Cerebellar cortex (tissue), 1 donor: ENCODE data around the gene NXNL1.
"Not testable (repeated sequence)": the region's sequence is repeated elsewhere in the genome, so short reads cannot be mapped to it uniquely, and the experiment has no call there.

ENCODE experiments used
- DNase-seq: peaks from one replicate; pipeline ENCODE4 v3.0.0-alpha.2; 2015; ENCODE audit warnings: low spot score

NXNL1 gene, protein sequence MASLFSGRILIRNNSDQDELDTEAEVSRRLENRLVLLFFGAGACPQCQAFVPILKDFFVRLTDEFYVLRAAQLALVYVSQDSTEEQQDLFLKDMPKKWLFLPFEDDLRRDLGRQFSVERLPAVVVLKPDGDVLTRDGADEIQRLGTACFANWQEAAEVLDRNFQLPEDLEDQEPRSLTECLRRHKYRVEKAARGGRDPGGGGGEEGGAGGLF

DNA sequence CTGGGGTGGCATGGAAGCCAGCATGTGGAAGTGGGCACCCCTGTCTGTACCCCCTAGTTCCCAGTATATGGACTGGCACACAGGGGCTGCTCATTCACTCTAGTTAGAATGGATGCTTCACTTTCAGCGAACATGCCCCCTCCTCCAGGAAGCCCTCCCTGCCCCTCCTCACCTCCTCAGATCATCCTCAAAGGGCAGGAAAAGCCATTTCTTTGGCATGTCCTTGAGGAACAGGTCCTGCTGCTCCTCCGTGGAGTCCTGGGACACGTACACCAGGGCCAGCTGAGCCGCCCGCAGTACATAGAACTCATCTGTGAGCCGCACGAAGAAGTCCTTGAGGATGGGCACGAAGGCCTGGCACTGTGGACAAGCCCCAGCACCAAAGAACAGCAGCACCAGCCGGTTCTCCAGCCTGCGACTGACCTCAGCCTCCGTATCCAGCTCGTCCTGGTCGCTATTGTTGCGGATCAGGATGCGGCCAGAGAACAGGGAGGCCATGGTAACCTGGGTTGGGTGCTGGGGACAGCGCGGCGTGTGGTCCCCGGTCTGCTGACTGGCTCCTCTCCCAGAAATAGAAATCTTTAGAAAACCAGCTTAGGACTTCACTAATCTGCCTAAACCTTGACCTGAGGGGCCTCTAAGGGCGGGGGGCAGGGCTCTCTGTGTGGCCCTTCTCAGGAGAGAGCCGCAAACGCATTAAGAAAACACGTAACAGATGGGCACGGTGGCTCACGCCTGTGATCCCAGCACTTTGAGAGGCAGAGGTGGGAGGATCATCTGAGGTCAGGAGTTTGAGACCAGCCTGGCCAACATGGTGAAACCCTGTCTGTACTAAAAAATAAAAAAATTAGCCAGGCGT lies at the start of gene NXNL1:
TSS of gene NXNL1 (minus strand) at position 555 of the 859 bp plus-strand sequence. CDS start at position 498, 57 bp downstream.
- DNase-seq, result no peak

GRCh38 chr19:17508558-17508933 lies 47.8 kb upstream of the NXNL1 start:
- not testable (repeated sequence) for DNase-seq

- DNase-seq, result no peak
Observed at GRCh38 chr19:17506745-17507144, 46.0 kb upstream of the NXNL1 start.

- no peak for DNase-seq
Observed at GRCh38 chr19:17505223-17505622, 44.5 kb upstream of the NXNL1 start.

- DNase-seq, result no peak
Observed at GRCh38 chr19:17504456-17504855, 43.7 kb upstream of the NXNL1 start.

- DNase-seq, result no peak
Observed at GRCh38 chr19:17504030-17504429, 43.3 kb upstream of the NXNL1 start.

DNA sequence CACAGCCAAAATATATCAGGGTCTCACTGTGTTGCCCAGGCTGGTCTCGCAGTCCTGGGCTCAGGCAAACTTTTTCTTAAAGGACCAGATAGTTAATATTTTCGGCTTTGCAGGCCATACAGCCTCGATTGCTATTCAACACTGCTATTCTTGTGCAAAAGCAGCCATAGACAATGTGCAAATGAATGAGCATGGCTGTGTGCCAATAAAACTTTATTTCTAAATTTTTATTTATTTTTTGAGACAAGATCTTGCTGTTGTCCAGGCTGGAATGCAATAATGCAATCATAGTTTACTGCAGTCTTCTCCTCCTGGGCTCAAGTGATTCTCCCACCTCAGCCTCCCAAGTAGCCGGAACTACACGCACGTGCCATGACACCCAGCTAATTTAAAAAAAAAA lies 42.5 kb upstream of the NXNL1 start:
- DNase-seq, result no peak

GRCh38 chr19:17500447-17501198 lies 39.9 kb upstream of the NXNL1 start:
- no peak for DNase-seq

- peak; percentile 24 for DNase-seq
Observed at GRCh38 chr19:17499648-17500446, 39.1 kb upstream of the NXNL1 start.

- DNase-seq, result peak; percentile 57
Observed at GRCh38 chr19:17499025-17499424, 38.3 kb upstream of the NXNL1 start.

- no peak for DNase-seq
Observed at GRCh38 chr19:17497149-17497798, 36.5 kb upstream of the NXNL1 start.

DNA sequence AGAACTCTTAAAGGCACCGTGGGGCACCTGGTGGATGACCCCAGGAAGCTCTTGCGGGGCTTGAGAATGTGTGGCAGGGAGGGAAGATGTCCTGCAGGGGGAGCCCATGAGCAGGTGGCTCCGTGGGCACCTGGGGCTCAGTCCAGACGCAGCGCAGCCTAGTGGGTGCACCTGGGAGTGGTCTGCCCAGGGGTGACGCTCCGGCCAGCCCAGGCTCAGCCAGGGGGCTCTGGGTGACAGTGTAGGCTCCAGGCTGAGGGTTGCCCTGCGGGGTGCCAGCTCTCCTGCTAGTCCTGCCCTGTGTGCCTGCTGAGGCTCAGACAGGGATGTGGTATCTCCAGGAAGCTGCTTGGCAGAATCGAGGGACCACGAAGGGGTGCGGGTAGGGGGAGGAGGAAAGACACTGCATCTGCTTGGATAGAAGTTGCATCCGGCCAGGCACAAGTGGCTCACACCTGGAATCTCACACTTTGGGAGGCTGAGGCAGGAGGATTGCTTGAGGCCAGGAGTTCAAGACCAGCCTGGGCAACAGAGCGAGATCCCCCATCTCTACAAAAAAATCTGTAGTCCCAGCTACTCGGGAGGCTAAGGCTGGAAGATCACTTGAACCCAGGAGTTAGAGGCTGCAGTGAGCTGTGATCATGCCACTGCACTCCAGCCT lies 35.7 kb upstream of the NXNL1 start:
- DNase-seq, result peak; percentile 64

GRCh38 chr19:17495639-17496296 lies 35.0 kb upstream of the NXNL1 start:
- DNase-seq, result no peak

DNA sequence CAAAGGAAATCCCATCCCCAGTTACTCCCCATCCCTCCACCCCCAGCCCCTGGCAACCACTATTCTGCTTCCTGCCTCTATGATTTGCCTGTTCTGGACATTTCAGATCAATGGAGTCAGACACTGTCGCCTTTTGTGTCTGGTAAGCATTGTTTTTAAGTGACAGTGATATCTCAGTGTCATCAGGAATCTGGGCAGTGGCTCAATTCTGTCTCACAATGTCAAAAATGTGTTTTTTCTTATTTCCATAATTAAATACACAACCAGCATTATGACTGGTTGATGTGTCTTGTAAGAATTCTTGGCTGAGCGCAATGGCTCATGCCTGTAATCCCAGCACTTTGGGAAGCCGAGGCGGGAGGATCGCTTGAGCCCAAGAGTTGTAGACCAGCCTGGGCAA lies 30.6 kb upstream of the NXNL1 start:
- no peak for DNase-seq

DNA sequence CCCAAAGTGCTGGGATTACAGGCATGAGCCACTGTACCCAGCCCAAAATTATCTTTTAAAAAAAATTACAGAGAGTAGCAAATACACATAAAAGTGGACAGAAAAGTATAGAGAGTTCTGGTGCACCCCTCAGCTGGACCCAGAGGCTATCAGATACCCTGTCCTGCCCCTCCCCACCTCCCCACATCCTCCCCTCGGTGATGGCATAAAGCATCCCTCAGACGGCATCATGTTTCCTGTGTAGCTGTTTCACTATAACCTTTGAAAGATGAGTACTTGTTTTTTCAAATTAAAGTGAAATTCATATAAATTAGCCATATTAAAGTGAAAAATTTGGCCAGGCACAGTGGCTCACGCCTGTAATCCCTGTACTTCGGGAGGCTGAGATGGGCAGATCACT lies 29.7 kb upstream of the NXNL1 start:
- no peak for DNase-seq

- no peak for DNase-seq
Observed at GRCh38 chr19:17489392-17490030, 28.8 kb upstream of the NXNL1 start.

GRCh38 chr19:17488593-17489391 lies 28.1 kb upstream of the NXNL1 start:
- DNase-seq, result peak; percentile 58

- DNase-seq, result no peak
Observed at GRCh38 chr19:17487284-17488121, 26.8 kb upstream of the NXNL1 start.
